Retinal pigment epithelial cell (primary cell): ENCODE data around the gene VIPR2.

Experiments used
- DNase-seq: peaks from one replicate; pipeline ENCODE4 v3.0.0-alpha.2; 2010; ENCODE audit warnings: low read depth
- H3K4me3 ChIP-seq: 2 replicates; pipeline ENCODE4 v1.5.1; 2011; ENCODE audit warnings: mild to moderate bottlenecking, low read length, control low read depth, moderate library complexity
- CTCF ChIP-seq: conservative IDR thresholded peaks from 2 replicates; pipeline ENCODE4 v1.5.1; 2011; ENCODE audit warnings: low read depth, low read length, control low read depth, inconsistent platforms

VIPR2 gene

GRCh38 chr7:159091480-159092475 lies 52.9 kb downstream of the VIPR2 start:
- no peak for DNase-seq
- TF ChIP-seq CTCF: no peak
- no peak overlapping the region for H3K4me3 ChIP-seq

GRCh38 chr7:159091041-159091440 lies 53.6 kb downstream of the VIPR2 start:
- no peak for TF ChIP-seq CTCF
- no peak overlapping the region for H3K4me3 ChIP-seq
- no peak for DNase-seq

- DNase-seq: no peak
- H3K4me3 ChIP-seq: no peak overlapping the region
- TF ChIP-seq CTCF: no peak
Measured at GRCh38 chr7:159088016-159088865, 56.4 kb downstream of the VIPR2 start.

DNA sequence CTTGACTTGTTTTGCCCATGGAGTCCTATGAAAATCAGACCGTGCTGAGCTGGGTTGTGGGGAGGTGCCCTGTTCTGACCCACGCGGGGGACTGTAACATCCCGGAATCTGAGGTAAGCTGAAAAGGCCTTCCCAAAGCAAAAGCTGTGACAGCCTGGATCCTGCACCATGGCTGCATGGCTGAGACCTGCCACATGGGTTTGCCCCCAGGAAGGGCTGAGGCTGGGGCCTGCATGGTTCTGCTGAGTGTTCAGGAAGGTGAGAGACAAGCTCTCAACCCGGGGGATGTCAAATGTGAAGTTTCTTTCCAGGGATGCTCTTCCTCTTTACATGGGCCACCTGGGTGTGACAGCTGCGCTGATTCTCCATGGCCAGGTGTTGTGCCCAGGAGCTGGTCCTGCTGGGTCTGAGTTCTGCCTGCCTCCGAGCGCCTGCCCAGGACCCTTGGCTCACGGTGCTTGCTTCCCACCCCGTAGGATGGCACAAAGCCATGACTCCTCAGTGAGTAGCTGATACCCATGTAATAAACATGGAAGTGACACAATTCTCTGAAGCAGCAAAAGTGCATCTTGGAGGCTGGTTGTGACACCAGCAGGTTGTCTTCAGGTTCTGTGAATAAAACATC lies 58.3 kb downstream of the VIPR2 start:
- no peak for DNase-seq
- TF ChIP-seq CTCF: no peak

GRCh38 chr7:159084069-159084801 lies 60.4 kb downstream of the VIPR2 start:
- DNase-seq: no peak
- no peak overlapping the region for H3K4me3 ChIP-seq
- TF ChIP-seq CTCF: no peak

More for the DNA sequence above, 58.3 kb downstream of the VIPR2 start:
- H3K4me3 ChIP-seq: no peak overlapping the region

- TF ChIP-seq CTCF: no peak
- DNase-seq: no peak
- H3K4me3 ChIP-seq: no peak overlapping the region
Measured at GRCh38 chr7:159083698-159084068, 61.0 kb downstream of the VIPR2 start.
